Posterior cingulate gyrus (tissue), 11 donors: ENCODE measurements around the gene TOP3A.

Source experiments
- DNase-seq, 10 donors: peaks; one replicate each; pipeline versions ENCODE4 v3.0.0 to v3.0.0-alpha.2; 2020 to 2021; ENCODE audit warnings: mixed read lengths in 3 of 10
- intact Hi-C: fragments of 100-400 bp; cut with DNase I; formaldehyde crosslinking; loops from one replicate; pipeline ENCODE4 v1.15.1; 2023

The TOP3A gene

GRCh38 chr17:18241229-18241871, 73.4 kb downstream of the TOP3A start:
- intact Hi-C loops = no loop called here
- no peak for DNase-seq

DNA sequence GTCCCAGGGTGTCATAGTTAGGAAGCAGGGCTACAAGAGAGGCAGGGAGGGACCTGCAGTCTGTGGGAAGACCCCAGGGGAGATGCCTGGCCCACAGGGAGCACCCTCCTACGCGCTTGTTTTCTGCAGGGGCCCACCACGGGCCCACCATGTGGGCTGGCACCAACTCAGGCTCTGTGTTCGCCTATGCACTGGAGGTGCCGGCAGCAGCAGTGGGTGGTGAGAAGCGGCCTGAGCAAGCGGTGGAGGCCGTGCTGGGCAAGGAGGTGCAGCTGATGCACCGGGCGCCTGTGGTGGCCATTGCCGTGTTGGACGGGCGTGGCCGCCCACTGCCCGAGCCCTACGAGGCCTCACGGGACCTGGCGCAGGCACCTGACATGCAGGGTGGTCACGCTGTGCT, 74.3 kb downstream of the TOP3A start:
- no peak for DNase-seq
- intact Hi-C loops = no loop called here

DNA sequence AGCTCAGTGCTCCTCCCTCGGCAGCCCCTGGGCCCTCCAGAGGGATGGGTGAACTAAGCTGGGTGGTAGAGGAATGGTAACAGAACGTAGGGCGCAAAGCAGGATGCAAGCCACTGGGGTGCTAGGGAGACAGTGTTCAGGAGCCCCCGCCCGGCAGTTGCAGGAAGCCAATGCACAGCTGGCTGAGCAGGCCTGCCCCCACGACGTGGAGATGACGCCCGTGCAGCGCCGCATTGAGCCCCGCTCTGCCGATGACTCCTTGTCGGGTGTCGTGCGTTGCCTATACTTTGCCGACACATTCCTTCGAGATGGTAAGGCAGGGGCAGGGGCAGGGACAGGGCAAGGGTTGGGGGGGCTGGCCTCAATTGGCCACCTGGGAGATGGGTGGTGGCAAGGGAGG, 76.5 kb downstream of the TOP3A start:
- no peak for DNase-seq
- intact Hi-C loops = no loop called here

DNA sequence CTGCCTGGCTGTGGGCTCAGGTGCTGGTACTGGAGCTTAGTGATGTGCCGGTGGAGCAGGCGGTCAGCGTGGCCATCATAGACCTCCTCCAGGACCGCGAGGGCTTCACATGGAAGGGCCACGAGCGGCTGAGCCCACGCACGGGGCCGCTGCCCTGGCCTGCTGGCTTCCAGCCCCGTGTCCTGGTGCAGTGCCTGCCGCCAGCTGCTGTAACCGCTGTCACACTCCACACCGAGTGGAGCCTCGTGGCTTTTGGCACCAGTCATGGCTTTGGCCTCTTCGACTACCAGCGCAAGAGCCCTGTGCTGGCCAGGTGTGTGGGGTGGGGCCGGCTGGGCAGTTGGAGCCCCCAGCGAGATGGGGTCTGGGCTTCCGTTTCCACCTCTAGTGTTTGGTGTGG, 77.3 kb downstream of the TOP3A start:
- intact Hi-C loops = no loop called here

GRCh38 chr17:18236494-18236893, 78.3 kb downstream of the TOP3A start:
- DNase-seq = no peak
- intact Hi-C loops = no loop called here

More for the DNA sequence above, 77.3 kb downstream of the TOP3A start:
- no peak for DNase-seq

GRCh38 chr17:18235743-18236256, 79.0 kb downstream of the TOP3A start:
- intact Hi-C loops = no loop called here
- no peak for DNase-seq

- no peak for DNase-seq
Measured at GRCh38 chr17:18234853-18235380, 79.9 kb downstream of the TOP3A start.

DNA sequence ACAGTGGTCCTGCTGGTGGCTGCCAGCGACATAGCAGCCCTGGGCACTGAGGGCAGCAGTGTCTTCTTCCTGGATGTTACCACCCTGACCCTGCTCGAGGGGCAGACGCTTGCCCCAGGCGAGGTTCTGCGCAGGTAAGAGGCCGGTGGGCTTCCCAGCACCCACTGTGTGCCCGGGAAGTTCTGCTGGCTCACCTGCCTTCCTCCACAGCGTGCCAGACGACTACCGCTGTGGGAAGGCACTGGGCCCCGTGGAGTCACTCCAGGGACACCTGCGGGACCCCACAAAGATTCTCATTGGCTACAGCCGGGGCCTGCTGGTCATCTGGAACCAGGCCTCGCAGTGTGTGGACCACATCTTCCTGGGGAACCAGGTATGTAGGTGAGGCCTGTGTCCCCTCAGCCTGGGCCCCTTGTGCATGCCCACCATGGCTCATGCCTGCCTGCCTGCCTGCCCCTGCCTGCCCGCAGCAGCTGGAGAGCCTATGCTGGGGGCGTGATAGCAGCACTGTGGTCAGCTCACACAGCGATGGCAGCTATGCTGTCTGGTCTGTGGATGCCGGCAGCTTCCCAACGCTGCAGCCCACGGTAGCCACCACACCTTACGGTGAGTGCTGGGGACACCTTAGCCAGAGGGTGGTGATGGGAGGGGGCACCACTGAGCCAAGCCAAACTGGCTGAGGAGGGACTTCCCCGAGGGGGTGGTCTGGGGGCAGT, 80.8 kb downstream of the TOP3A start:
- DNase-seq = no peak
- intact Hi-C loops = no loop called here

More at GRCh38 chr17:18234853-18235380, 79.9 kb downstream of the TOP3A start:
- intact Hi-C loops = no loop called here

GRCh38 chr17:18231164-18231563, 83.6 kb downstream of the TOP3A start:
- DNase-seq = no peak
- intact Hi-C loops = no loop called here

DNA sequence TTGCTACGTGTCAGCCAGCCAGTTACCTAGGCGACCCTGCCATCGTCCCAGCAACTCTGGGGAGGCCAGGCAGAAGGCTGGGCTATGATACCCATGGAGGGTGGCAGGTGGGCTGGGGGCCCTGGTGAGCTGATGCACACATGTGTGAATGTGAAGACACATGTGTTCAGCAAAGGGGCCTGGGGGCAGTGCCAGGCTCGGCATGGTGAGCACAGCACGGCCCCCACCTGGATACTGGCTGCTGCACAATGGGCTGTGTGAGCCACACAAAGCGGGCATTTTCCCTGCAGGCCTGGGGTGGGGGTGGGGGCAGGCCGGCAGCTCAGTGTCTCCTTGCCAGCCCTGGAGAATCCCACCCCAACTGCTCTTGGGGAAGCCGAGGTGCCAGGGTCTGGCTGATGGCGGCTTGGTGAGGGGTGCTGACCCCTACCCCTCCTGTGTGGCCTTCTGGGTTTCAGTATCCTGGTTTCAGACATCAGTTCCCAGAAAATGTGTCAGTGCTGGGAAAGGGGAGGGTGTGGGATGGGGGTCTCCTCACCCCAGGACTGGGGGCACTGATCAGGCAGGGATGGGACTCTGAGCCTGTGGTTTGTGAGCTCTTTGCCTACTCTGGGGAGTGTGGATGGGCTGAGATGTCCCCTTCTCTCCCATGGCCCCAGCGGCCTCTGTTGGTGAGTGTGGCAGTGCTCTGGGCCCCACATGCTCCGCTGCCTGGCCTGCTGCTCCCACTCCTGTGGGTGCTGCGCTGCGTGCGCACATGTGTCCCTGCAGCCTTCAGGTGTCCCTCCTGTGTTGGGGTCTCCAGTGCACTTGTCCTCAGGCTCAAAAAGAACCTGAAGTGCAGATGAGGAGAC, 84.3 kb downstream of the TOP3A start:
- intact Hi-C loops = no loop called here
- DNase-seq = peak; percentile 54 to 97 (median 77)

DNA sequence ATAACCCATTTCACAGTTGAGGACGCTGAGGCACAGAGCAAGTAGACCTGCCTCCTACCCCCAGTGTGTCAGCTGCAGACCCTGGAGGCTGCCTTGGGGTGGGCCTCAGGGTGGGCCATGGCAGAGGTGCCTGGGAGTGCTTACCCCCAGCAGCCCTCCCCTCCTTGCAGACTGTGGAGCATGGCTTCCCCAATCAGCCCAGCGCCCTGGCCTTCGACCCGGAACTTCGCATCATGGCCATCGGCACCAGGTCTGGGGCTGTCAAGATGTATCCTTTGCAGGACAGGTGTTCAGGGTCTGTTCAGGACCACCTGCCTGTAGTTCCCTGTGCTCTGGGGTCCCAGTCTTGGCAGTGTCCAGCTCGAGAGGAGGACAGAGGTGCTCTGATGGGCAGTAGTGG, 85.0 kb downstream of the TOP3A start:
- intact Hi-C loops = loop anchor here (5.0 to 10.0 kb wide), 2 partner anchors 33 to 85 kb away; partner anchors contain the start of genes MIEF2, SMCR8 and TOP3A
- DNase-seq = no peak

DNA sequence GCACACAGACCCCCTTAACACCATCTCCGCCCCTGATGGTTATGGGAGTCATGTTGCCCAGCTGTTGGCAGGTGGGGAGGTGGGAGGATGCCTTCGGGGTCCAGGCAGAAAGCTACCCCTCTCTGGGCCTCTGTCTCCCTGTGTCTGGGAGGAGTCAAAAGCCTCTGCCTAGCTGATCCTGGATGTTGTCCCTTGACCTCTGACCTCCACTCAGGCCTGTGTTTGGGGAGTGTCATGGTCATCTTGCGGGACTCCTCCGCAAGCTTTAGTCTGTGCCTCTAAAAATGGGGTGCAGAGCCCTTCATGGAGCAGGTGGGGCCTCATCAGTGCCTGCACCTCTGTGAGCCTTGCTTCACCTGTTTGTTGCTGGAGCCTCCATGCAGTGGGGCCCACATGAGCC, 85.5 kb downstream of the TOP3A start:
- intact Hi-C loops = loop anchor here (5.0 to 10.0 kb wide), 2 partner anchors 33 to 86 kb away; partner anchors contain the start of genes MIEF2, SMCR8 and TOP3A
- DNase-seq = no peak

- intact Hi-C loops = loop anchor here (5.0 to 10.0 kb wide), 2 partner anchors 34 to 87 kb away; partner anchors contain the start of genes MIEF2, SMCR8 and TOP3A
- DNase-seq = no peak
Measured at GRCh38 chr17:18228176-18228682, 86.6 kb downstream of the TOP3A start.

GRCh38 chr17:18227635-18228034, 87.2 kb downstream of the TOP3A start:
- DNase-seq = peak in 1 of 10 donors; percentile 57
- intact Hi-C loops = loop anchor here (5.0 to 10.0 kb wide), 2 partner anchors 35 to 87 kb away; partner anchors contain the start of genes MIEF2, SMCR8 and TOP3A

DNA sequence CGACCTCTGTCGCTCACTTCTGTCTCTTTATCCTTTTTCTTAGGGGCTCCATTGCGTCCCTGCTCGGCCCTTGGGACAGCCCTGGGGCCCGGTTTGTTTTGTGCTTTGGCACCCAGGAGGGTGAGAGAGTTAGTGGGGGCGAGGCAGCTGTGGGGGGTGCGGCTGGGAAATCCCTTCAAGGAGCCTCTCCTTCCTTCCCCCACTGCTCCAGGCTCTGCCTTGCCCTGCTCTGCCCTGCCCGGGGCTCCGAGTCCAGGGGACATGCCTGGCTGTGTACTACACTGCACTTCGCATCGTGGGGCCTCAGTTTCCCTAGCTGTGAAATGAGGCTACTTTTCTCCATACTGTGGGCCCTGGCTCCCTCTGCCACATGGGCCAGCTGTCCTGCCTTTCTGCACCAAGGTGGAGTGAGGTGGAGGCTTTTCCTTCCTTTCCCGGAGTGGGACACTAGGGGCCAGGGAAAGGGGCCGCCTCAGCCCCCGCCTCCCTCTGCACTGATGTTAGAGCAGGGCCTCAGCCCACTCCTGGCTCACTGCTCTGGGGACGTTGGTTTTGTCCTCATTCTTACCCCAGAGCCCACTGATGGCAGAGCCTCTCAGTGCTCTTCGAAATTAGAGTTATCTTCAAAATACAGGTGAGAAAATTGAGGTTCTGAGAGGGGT, 88.4 kb downstream of the TOP3A start:
- intact Hi-C loops = loop anchor here (5.0 to 10.0 kb wide), 2 partner anchors 36 to 88 kb away; partner anchors contain the start of genes MIEF2, SMCR8 and TOP3A
- peak in 1 of 10 donors; percentile 80 for DNase-seq

- intact Hi-C loops = loop anchor here (5.0 to 10.0 kb wide), 2 partner anchors 37 to 89 kb away; partner anchors contain the start of genes MIEF2, SMCR8 and TOP3A
- peak in 2 of 10 donors; percentile 42 to 87 for DNase-seq
Measured at GRCh38 chr17:18225642-18226283, 89.0 kb downstream of the TOP3A start.

GRCh38 chr17:18225121-18225641, 89.6 kb downstream of the TOP3A start, which contains the start of gene LLGL1:
LLGL1 (plus strand) TSS chr17:18225635; CDS start chr17:18225683, 48 bp downstream.
- intact Hi-C loops = loop anchor here (5.0 to 10.0 kb wide), 2 partner anchors 37 to 90 kb away; partner anchors contain the start of genes MIEF2, SMCR8 and TOP3A
- peak; percentile 90 to 100 (median 96) for DNase-seq
